ENCODE data around the gene HLCS.
"Not testable (repeated sequence)": the region's sequence is repeated elsewhere in the genome, so short reads cannot be mapped to it uniquely, and the experiment has no call there.

Gene HLCS

GRCh38 chr21:36989699-36990507 lies 23.4 kb upstream of the HLCS start:
- DNase-seq (ENCODE audit: low spot score) = peak; percentile 98
- TF ChIP-seq CTCF (IDR thresholded peaks at IDR 0.05; ENCODE audit: extremely low read depth, missing control alignments) = peak; percentile 74

GRCh38 chr21:36989199-36989698 lies 22.8 kb upstream of the HLCS start:
- DNase-seq (ENCODE audit: low spot score) = not testable (repeated sequence)

GRCh38 chr21:36988536-36988935 lies 22.1 kb upstream of the HLCS start:
- no peak for TF ChIP-seq CTCF (IDR thresholded peaks at IDR 0.05; ENCODE audit: extremely low read depth, missing control alignments)
- no peak for DNase-seq (ENCODE audit: low spot score)

GRCh38 chr21:36987845-36988244 lies 21.4 kb upstream of the HLCS start:
- TF ChIP-seq CTCF (IDR thresholded peaks at IDR 0.05; ENCODE audit: extremely low read depth, missing control alignments) = no peak
- no peak for DNase-seq (ENCODE audit: low spot score)

- TF ChIP-seq CTCF (IDR thresholded peaks at IDR 0.05; ENCODE audit: extremely low read depth, missing control alignments) = no peak
- DNase-seq (ENCODE audit: low spot score) = no peak
These were observed 19.5 kb upstream of the HLCS start for GRCh38 chr21:36985751-36986594.

- DNase-seq (ENCODE audit: low spot score) = no peak
- TF ChIP-seq CTCF (IDR thresholded peaks at IDR 0.05; ENCODE audit: extremely low read depth, missing control alignments) = no peak
These were observed 15.7 kb upstream of the HLCS start for GRCh38 chr21:36981977-36982700.

- no peak for DNase-seq (ENCODE audit: low spot score)
- no peak for TF ChIP-seq CTCF (IDR thresholded peaks at IDR 0.05; ENCODE audit: extremely low read depth, missing control alignments)
These were observed 14.6 kb upstream of the HLCS start for GRCh38 chr21:36981049-36981391.
